ENCODE measurements around the gene IKZF1.
"Not testable (repeated sequence)": the region's sequence is repeated elsewhere in the genome, so short reads cannot be mapped to it uniquely, and the experiment has no call there.

Gene IKZF1

DNA sequence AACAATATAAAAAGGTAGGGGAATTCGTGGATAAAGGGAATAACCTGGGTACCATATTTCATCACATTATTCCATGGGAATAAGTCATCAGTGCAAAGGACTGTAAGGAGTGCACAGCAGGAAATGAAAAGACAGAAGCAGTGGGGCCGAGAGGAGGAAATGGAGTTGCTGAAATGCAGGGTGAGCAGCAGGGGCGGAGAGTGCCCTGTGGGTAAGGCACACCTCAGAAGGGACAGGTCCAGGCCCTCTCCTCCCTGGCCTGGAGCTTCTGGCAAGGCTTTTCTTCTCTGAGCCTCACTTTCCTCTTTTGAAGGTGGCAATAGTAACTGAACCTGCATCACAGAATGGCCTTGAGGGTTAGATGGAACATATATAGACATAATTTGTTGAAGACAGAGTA is 26.2 kb downstream of the IKZF1 start:
- Histone ChIP-seq H3K9me3 (ENCODE audit: low read length) (no peaks in the 10 kb centered on the region), H3K36me3 (ENCODE audit: insufficient read depth, low read length) (no peaks in the 10 kb centered on the region), H3K9ac (ENCODE audit: low read length) (no peak overlapping the region), H3K4me1 (ENCODE audit: insufficient read depth, low read length) (no peaks in the 10 kb centered on the region), H3K27me3 (ENCODE audit: control insufficient read depth in 1 of 2, insufficient read depth in 2 of 2, low read length in 2 of 2) (no peaks in the 10 kb centered on the region), H3K4me3 (ENCODE audit: low read depth in 1 of 2, low read length in 2 of 2) (no peak overlapping the region), H3K27ac (ENCODE audit: low read depth, low read length) (no peak overlapping the region)

DNA sequence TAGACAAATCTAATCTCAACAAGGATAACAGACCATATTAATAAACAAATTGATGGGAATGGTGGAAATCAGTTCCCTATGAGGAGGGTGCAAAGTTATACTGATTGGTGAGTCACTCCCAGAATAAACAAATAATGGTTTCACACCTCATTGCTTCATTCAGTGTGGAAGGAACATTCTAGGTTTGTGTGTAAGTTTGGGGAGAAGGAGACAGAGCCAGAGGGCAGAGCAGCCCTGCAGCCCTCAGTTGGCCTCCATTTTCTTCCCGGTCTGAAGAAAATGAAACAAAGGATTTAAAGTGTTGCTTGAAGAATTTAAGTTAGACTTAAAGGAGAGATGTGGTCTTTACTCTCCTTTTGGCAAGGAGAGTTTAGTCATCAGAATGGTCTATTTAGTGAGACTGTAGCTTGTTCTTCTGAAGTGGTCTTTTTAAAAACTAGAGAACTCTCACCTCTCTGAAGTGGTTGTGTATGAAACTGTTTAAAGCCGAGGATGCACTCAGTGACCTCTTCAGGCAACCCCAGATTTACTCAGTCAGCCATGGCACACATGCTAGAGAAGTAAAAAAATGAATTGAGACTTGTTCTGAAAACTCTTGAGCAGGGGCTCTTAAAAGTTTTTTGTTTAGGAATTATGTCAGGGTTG is 27.2 kb downstream of the IKZF1 start:
- Histone ChIP-seq H3K4me3 (ENCODE audit: low read depth in 1 of 2, low read length in 2 of 2) (no peak overlapping the region), H3K4me1 (ENCODE audit: insufficient read depth, low read length) (no peaks in the 10 kb centered on the region), H3K36me3 (ENCODE audit: insufficient read depth, low read length) (no peaks in the 10 kb centered on the region), H3K27me3 (ENCODE audit: control insufficient read depth in 1 of 2, insufficient read depth in 2 of 2, low read length in 2 of 2) (no peaks in the 10 kb centered on the region), H3K9ac (ENCODE audit: low read length) (no peak overlapping the region), H3K9me3 (ENCODE audit: low read length) (no peaks in the 10 kb centered on the region), H3K27ac (ENCODE audit: low read depth, low read length) (no peak overlapping the region)

- H3K27ac ChIP-seq (ENCODE audit: low read depth, low read length) = no peak overlapping the region
- no peaks in the 10 kb centered on the region for H3K9me3 ChIP-seq (ENCODE audit: low read length)
- no peak overlapping the region for H3K4me3 ChIP-seq (ENCODE audit: low read depth in 1 of 2, low read length in 2 of 2)
- no peaks in the 10 kb centered on the region for H3K27me3 ChIP-seq (ENCODE audit: control insufficient read depth in 1 of 2, insufficient read depth in 2 of 2, low read length in 2 of 2)
- H3K4me1 ChIP-seq (ENCODE audit: insufficient read depth, low read length) = no peaks in the 10 kb centered on the region
- H3K36me3 ChIP-seq (ENCODE audit: insufficient read depth, low read length) = no peaks in the 10 kb centered on the region
- no peak overlapping the region for H3K9ac ChIP-seq (ENCODE audit: low read length)
Observed at GRCh38 chr7:50332241-50333165, 28.0 kb downstream of the IKZF1 start.

GRCh38 chr7:50333221-50333651 is 28.7 kb downstream of the IKZF1 start:
- H3K27me3 ChIP-seq (ENCODE audit: control insufficient read depth in 1 of 2, insufficient read depth in 2 of 2, low read length in 2 of 2) = no peaks in the 10 kb centered on the region
- no peak overlapping the region for H3K4me3 ChIP-seq (ENCODE audit: low read depth in 1 of 2, low read length in 2 of 2)
- H3K36me3 ChIP-seq (ENCODE audit: insufficient read depth, low read length) = no peaks in the 10 kb centered on the region
- H3K27ac ChIP-seq (ENCODE audit: low read depth, low read length) = no peak overlapping the region
- no peaks in the 10 kb centered on the region for H3K9me3 ChIP-seq (ENCODE audit: low read length)
- H3K9ac ChIP-seq (ENCODE audit: low read length) = no peak overlapping the region
- H3K4me1 ChIP-seq (ENCODE audit: insufficient read depth, low read length) = no peaks in the 10 kb centered on the region

- no peak overlapping the region for H3K4me3 ChIP-seq (ENCODE audit: low read depth in 1 of 2, low read length in 2 of 2)
- no peak overlapping the region for H3K27ac ChIP-seq (ENCODE audit: low read depth, low read length)
- no peaks in the 10 kb centered on the region for H3K27me3 ChIP-seq (ENCODE audit: control insufficient read depth in 1 of 2, insufficient read depth in 2 of 2, low read length in 2 of 2)
- H3K4me1 ChIP-seq (ENCODE audit: insufficient read depth, low read length) = no peaks in the 10 kb centered on the region
- no peak overlapping the region for H3K9ac ChIP-seq (ENCODE audit: low read length)
- no peaks in the 10 kb centered on the region for H3K9me3 ChIP-seq (ENCODE audit: low read length)
- no peaks in the 10 kb centered on the region for H3K36me3 ChIP-seq (ENCODE audit: insufficient read depth, low read length)
Observed at GRCh38 chr7:50334341-50334994, 30.0 kb downstream of the IKZF1 start.

GRCh38 chr7:50335230-50335794 is 30.8 kb downstream of the IKZF1 start:
- no peaks in the 10 kb centered on the region for H3K9me3 ChIP-seq (ENCODE audit: low read length)
- H3K36me3 ChIP-seq (ENCODE audit: insufficient read depth, low read length) = no peaks in the 10 kb centered on the region
- H3K27ac ChIP-seq (ENCODE audit: low read depth, low read length) = no peak overlapping the region
- H3K9ac ChIP-seq (ENCODE audit: low read length) = no peak overlapping the region
- H3K4me1 ChIP-seq (ENCODE audit: insufficient read depth, low read length) = no peaks in the 10 kb centered on the region
- H3K27me3 ChIP-seq (ENCODE audit: control insufficient read depth in 1 of 2, insufficient read depth in 2 of 2, low read length in 2 of 2) = no peaks in the 10 kb centered on the region
- H3K4me3 ChIP-seq (ENCODE audit: low read depth in 1 of 2, low read length in 2 of 2) = no peak overlapping the region

- no peak overlapping the region for H3K9ac ChIP-seq (ENCODE audit: low read length)
- no peaks in the 10 kb centered on the region for H3K27me3 ChIP-seq (ENCODE audit: control insufficient read depth in 1 of 2, insufficient read depth in 2 of 2, low read length in 2 of 2)
- no peak overlapping the region for H3K4me3 ChIP-seq (ENCODE audit: low read depth in 1 of 2, low read length in 2 of 2)
- no peak overlapping the region for H3K27ac ChIP-seq (ENCODE audit: low read depth, low read length)
- H3K36me3 ChIP-seq (ENCODE audit: insufficient read depth, low read length) = no peaks in the 10 kb centered on the region
- H3K9me3 ChIP-seq (ENCODE audit: low read length) = no peaks in the 10 kb centered on the region
- no peaks in the 10 kb centered on the region for H3K4me1 ChIP-seq (ENCODE audit: insufficient read depth, low read length)
Observed at GRCh38 chr7:50335795-50336754, 31.6 kb downstream of the IKZF1 start.

GRCh38 chr7:50336894-50337703 is 32.6 kb downstream of the IKZF1 start:
- H3K9me3 ChIP-seq (ENCODE audit: low read length) = no peaks in the 10 kb centered on the region
- no peaks in the 10 kb centered on the region for H3K27me3 ChIP-seq (ENCODE audit: control insufficient read depth in 1 of 2, insufficient read depth in 2 of 2, low read length in 2 of 2)
- no peak overlapping the region for H3K4me3 ChIP-seq (ENCODE audit: low read depth in 1 of 2, low read length in 2 of 2)
- H3K27ac ChIP-seq (ENCODE audit: low read depth, low read length) = no peak overlapping the region
- H3K36me3 ChIP-seq (ENCODE audit: insufficient read depth, low read length) = no peaks in the 10 kb centered on the region
- H3K4me1 ChIP-seq (ENCODE audit: insufficient read depth, low read length) = no peaks in the 10 kb centered on the region
- no peak overlapping the region for H3K9ac ChIP-seq (ENCODE audit: low read length)

DNA sequence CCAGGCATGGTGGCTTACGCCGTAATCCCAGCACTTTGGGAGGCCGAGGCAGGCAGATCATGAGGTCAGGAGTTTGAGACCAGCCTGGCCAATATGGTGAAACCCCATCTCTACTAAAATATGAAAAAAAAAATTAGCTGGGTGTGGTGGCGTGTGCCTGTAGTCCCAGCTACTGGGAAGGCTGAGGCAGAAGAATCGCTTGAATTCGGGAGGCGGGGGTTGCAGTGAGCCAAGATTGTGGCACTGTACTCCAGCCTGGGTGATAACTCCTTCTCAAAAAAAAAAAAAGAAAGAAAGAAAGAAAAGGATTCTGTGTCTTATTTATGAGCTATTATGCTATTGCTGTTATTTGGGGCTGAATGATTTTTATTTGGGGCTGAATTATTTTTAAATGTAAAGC is 35.0 kb downstream of the IKZF1 start:
- H3K27me3 ChIP-seq (ENCODE audit: control insufficient read depth in 1 of 2, insufficient read depth in 2 of 2, low read length in 2 of 2); H3K9me3 ChIP-seq (ENCODE audit: low read length); H3K4me1 ChIP-seq (ENCODE audit: insufficient read depth, low read length); H3K4me3 ChIP-seq (ENCODE audit: low read depth in 1 of 2, low read length in 2 of 2); H3K36me3 ChIP-seq (ENCODE audit: insufficient read depth, low read length); H3K9ac ChIP-seq (ENCODE audit: low read length); H3K27ac ChIP-seq (ENCODE audit: low read depth, low read length): not testable (repeated sequence)

DNA sequence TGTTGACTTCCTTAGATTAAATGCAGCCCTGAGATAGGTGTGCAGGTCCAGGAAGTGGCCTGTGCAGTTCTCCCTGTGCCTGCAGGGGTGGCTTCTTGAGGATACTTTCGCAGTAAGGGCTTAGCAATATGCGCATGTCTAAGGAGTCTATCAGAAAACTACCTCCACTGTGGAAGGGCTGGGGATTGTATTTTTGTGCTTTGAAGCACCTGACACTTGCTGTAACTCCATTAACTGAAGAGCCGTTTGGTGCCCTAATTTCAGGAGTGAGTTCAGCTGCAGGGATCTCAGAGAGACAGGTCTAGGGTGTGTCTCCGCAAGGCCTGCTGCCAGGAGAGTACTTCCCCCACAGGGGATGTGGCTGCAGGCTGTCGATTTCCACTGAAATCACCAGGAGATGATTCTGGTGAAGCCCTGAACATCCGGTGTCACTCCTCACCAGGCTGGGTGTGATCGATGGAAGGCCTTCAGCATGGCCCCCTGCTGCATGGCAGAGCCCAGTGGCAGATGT is 35.5 kb downstream of the IKZF1 start:
- H3K4me1 ChIP-seq (ENCODE audit: insufficient read depth, low read length) = no peaks in the 10 kb centered on the region
- H3K36me3 ChIP-seq (ENCODE audit: insufficient read depth, low read length) = no peaks in the 10 kb centered on the region
- no peaks in the 10 kb centered on the region for H3K27me3 ChIP-seq (ENCODE audit: control insufficient read depth in 1 of 2, insufficient read depth in 2 of 2, low read length in 2 of 2)
- H3K9ac ChIP-seq (ENCODE audit: low read length) = no peak overlapping the region
- H3K27ac ChIP-seq (ENCODE audit: low read depth, low read length) = no peak overlapping the region
- H3K4me3 ChIP-seq (ENCODE audit: low read depth in 1 of 2, low read length in 2 of 2) = no peak overlapping the region
- no peaks in the 10 kb centered on the region for H3K9me3 ChIP-seq (ENCODE audit: low read length)
